GM20000 (cell line): ENCODE data around the gene C5orf63.
"Not testable (repeated sequence)": the region's sequence is repeated elsewhere in the genome, so short reads cannot be mapped to it uniquely, and the experiment has no call there.

ENCODE experiments used
- DNase-seq: peaks from one replicate; pipeline ENCODE4 v3.0.0; 2012; ENCODE audit warnings: low spot score
- CTCF ChIP-seq: IDR thresholded peaks from 2 replicates; pipeline ENCODE4 v1.5.1; 2012; ENCODE audit warnings: mild to moderate bottlenecking, control low read depth; ENCODE audit errors: extremely low read depth, missing control alignments

The C5orf63 gene

GRCh38 chr5:127061537-127061936 is 11.8 kb downstream of the C5orf63 start:
- TF ChIP-seq CTCF, result no peak
- DNase-seq, result no peak

GRCh38 chr5:127060470-127060985 is 12.8 kb downstream of the C5orf63 start:
- no peak for TF ChIP-seq CTCF
- no peak for DNase-seq

GRCh38 chr5:127056896-127057295 is 16.4 kb downstream of the C5orf63 start:
- no peak for TF ChIP-seq CTCF

GRCh38 chr5:127055880-127056653 is 17.2 kb downstream of the C5orf63 start:
- TF ChIP-seq CTCF, result no peak

More at GRCh38 chr5:127056896-127057295, 16.4 kb downstream of the C5orf63 start:
- no peak for DNase-seq

GRCh38 chr5:127053551-127053950 is 19.8 kb downstream of the C5orf63 start:
- DNase-seq, result not testable (repeated sequence)

More at GRCh38 chr5:127055880-127056653, 17.2 kb downstream of the C5orf63 start:
- DNase-seq, result no peak

GRCh38 chr5:127053049-127053448 is 20.3 kb downstream of the C5orf63 start:
- no peak for TF ChIP-seq CTCF

GRCh38 chr5:127051591-127051990 is 21.7 kb downstream of the C5orf63 start:
- TF ChIP-seq CTCF, result no peak
- no peak for DNase-seq

More at GRCh38 chr5:127053049-127053448, 20.3 kb downstream of the C5orf63 start:
- DNase-seq, result no peak
